ENCODE results near the gene GTPBP3. TPM values are rescaled to one million over a fixed set of nuclear protein-coding genes. Genes with fewer than 3 reads are reported as not detected.

Gene GTPBP3
- total and polyA plus RNA-seq, 2 of the 8 experiments (the other 6 are each of a cell fraction or from before 2014, with no cell fraction given): 30.4 to 56.0 TPM

GRCh38 chr19:17335575-17335974 is 1.8 kb upstream of the GTPBP3 start (continued):
- no peak for TF ChIP-seq RAD21 (IDR thresholded peaks at IDR 0.05 in 1 of 2, conservative IDR thresholded peaks at IDR 0.05 in 1 of 2; ENCODE audit: low read depth in 2 of 2, low read length in 2 of 2)
- no peak for TF ChIP-seq TBP (IDR thresholded peaks at IDR 0.05; ENCODE audit: low read depth, low read length)
- TF ChIP-seq PHF8 (conservative IDR thresholded peaks at IDR 0.05; ENCODE audit: low read depth, low read length): no peak
- TF ChIP-seq ATF2 (IDR thresholded peaks at IDR 0.05; ENCODE audit: low read length): no peak
- no peak for TF ChIP-seq GABPA (IDR thresholded peaks at IDR 0.05; ENCODE audit: borderline replicate concordance, insufficient read depth, low read length)
- TF ChIP-seq EGR1 (IDR thresholded peaks at IDR 0.05; ENCODE audit: borderline replicate concordance, low read depth, low read length): no peak
